HG02798 (cell line): Measurements from ENCODE around the gene ACOT2.
A peak's percentile ranks its signal among the peaks of the same experiment; 100 is the strongest.

Experiments
- ATAC-seq: cut with Tn5 transposase; IDR thresholded peaks from one replicate; pipeline ENCODE4 v1.9.1; 2021; ENCODE audit warnings: mild to moderate bottlenecking; ENCODE audit not compliant: unreplicated experiment, poor library complexity

Gene ACOT2

DNA sequence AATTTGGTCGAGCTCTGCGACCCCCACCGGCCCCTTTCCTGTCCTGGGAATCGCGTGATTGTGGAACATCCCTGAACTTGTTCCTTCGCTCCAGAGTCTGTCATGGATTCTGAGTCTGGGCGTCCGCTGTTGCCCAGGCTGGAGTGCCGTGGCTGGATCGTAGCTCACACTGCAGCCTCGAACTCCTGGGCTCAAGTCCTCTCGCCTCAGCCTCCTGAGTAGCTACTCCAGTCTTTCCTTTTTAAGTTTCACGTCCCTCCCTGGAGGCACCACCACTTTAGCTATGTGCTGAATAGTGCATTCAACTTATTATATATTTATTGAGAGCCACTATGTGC lies 44.0 kb downstream of the ACOT2 start:
- ATAC-seq, result peak; percentile 5

DNA sequence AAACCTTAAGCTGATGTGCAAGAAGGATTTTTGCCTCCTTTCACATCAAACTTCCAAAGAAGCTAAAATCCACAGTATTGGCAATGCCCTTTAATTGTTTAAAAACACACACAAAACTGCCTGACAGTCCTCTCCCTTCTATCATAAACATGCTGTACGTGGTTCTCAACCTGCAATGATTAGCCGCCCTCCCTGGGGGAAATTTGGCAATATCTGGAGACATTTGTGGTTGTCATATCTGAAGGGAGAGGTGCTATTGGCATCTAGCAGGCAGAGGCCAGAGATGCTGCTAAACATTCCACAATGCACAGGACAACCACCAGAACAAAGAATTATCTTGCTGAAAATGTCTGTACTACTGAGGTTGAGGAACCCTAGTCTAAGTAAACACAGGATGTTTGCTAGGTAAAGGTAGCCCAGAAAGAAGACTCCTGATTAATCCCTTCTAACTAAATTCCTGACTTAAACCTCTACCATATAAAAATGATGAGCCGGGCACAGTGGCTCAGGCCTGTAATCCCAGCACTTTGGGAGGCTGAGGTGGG lies 44.5 kb downstream of the ACOT2 start:
- no peak for ATAC-seq

DNA sequence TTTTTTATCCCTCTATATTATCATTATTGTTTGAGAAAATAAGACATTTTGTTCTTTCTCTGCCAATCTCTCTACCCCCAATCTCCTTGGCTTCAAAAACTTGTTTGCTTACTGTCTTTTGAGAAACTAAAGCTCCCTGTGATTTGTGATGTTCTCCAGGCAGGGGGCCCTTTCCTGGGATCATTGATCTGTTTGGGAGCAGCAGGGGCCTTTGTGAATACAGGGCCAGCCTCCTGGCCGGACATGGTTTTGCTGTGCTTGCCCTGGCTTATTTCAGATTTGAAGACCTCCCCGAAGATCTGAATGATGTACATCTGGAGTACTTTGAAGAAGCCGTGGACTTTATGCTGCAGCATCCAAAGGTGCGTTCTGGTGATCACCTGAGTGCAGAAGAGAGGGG lies 47.8 kb downstream of the ACOT2 start:
- no peak for ATAC-seq

DNA sequence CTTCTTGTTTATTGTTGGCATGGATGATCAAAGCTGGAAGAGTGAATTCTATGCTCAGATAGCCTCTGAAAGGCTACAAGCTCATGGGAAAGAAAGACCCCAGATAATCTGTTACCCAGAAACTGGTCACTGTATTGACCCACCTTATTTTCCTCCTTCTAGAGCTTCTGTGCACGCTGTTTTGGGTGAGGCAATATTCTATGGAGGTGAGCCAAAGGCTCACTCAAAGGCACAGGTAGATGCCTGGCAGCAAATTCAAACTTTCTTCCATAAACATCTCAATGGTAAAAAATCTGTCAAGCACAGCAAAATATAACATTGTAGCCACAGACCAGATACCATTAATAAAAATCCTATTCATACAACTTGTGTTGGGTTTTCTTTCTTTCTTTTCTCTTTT lies 50.5 kb downstream of the ACOT2 start:
- ATAC-seq, result no peak

DNA sequence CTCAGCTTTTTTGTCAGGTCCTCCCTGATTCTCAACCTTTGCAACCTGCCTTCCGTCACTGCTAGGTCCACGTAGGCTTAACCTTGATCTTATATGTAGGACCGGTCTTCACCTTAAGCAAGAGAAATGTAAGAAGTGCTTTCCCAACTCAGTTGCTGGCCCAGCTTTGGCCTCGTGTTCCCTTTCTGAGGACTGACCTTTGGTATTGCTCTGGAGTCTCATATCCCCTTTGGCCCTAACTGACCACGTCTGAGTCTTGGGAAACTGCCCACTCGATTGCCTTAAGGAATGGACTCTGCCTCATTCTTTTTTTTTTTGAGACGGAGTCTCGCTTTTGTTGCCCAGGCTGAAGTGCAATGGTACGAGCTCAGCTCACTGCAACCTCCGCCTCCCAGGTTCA lies 51.3 kb downstream of the ACOT2 start:
- no peak for ATAC-seq

DNA sequence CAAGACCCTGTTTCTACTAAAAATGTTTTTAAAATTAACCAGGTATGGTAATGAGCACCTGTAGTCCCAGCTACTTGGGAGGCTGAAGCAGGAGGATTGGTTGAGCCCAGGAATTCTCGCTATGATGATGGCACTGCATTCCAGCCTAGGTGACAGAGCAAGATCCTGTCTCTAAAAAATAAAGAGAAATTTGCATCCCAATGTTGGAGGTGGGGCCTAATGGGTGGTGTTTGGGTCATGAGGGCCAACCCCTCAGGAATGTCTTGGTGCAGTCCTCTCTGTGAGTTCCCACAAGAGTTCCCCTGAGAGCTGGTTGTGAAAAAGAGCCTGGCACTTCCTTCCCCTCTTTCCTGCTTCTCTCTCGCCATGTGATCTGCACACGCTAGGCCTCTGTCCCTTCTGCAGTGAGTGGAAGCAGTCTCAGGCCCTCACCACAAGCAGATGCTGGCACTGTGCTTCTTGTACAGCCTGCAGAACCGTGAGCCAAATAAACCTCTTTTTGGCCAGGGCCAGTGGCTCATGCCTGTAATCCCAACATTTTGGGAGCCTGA lies 54.6 kb downstream of the ACOT2 start:
- ATAC-seq, result no peak
